Peyer's patch (tissue), 4 donors: Measurements from ENCODE around the gene TRPM3. TPM values are rescaled to one million over a fixed set of nuclear protein-coding genes. Genes with fewer than 3 reads are reported as not detected.

ENCODE experiments used
- DNase-seq, 3 donors: peaks; one replicate each; pipeline ENCODE4 v3.0.0-alpha.2; 2017 to 2019
- H3K27ac ChIP-seq, 4 donors: fragments of 200-600 bp; sonication (generic); one replicate each; pipeline ENCODE4 v1.5.1; 2016 to 2019
- H3K27me3 ChIP-seq, 2 donors: fragments of 200-600 bp; sonication (generic); one replicate each; pipeline ENCODE4 v1.5.1; 2019
- H3K36me3 ChIP-seq, 3 donors: fragments of 200-600 bp; sonication (generic); one replicate each; pipeline ENCODE4 v1.5.1; 2016 to 2019
- H3K4me1 ChIP-seq, 4 donors: fragments of 200-600 bp; sonication (generic); one replicate each; pipeline ENCODE4 v1.5.1; 2016 to 2019
- H3K4me3 ChIP-seq, 4 donors: fragments of 200-600 bp; sonication (generic); 1 replicate in 3 of 4; 2 replicates in 1 of 4; pipeline ENCODE4 v1.5.1; 2016 to 2019; ENCODE audit warnings: mild to moderate bottlenecking in 1 of 4
- H3K9me3 ChIP-seq, 4 donors: fragments of 200-600 bp; sonication (generic); one replicate each; pipeline ENCODE4 v1.5.1; 2016 to 2019; ENCODE audit warnings: mild to moderate bottlenecking in 1 of 4
- POLR2A ChIP-seq, 2 donors: fragments of 450-650 bp; IDR thresholded peaks; one replicate each; pipeline ENCODE4 v1.5.1; 2017; ENCODE audit warnings: antibody characterized with exemption in 2 of 2, mild to moderate bottlenecking in 2 of 2, moderate library complexity in 2 of 2
- total RNA-seq, 4 donors: library from RNA; depleted of rRNA; stranded (reverse); fragments of >200 nt; gene quantifications; one replicate each; pipeline ENCODE4 v1.1.0, GENCODE V29; 2016
- TF ChIP-seq, protein P1 (sequence below), 6 experiments: fragments of 450-650 bp in 4 of 6; fragments of 200-600 bp in 2 of 6; sonication (generic) in 1 of 6; IDR thresholded peaks; one replicate each; pipeline ENCODE4 v1.5.1; 2017 to 2019; ENCODE audit warnings: antibody characterized with exemption in 6 of 6, mild to moderate bottlenecking in 3 of 6, moderate library complexity in 1 of 6

TRPM3 gene
- total RNA-seq, 4 donors from 2014 or later = 0.28 to 0.80 TPM; not detected in 2

DNA sequence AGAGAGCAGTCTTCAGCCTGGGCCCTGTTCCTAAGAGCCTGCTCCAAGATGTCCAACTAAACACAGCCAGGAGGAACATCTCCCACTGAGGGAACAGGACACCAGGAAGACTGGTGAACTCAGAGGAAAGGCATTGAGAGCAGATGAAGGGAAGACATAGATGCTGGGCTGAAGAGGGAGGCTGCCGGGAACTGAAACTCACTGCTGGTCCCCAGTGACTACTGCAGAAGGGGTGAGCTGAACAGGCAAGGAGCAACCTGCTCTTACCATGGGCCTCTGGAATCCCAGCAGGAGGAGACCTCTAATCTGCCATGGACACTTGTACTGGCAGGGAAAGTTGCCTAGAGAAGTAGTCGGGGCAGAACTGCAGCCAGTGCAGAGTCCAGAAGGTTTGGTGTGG is 95.7 kb downstream of the TRPM3 start:
- Histone ChIP-seq H3K27me3 (no peaks in the 10 kb centered on the region), H3K4me1 (no peaks in the 10 kb centered on the region), H3K9me3 (no peaks in the 10 kb centered on the region), H3K36me3 (no peaks in the 10 kb centered on the region), H3K27ac (no peak overlapping the region), H3K4me3 (no peak overlapping the region)
- no peak for DNase-seq
- TF ChIP-seq POLR2A (IDR thresholded peaks at IDR 0.05) = no peak
- TF ChIP-seq, protein P1, sequence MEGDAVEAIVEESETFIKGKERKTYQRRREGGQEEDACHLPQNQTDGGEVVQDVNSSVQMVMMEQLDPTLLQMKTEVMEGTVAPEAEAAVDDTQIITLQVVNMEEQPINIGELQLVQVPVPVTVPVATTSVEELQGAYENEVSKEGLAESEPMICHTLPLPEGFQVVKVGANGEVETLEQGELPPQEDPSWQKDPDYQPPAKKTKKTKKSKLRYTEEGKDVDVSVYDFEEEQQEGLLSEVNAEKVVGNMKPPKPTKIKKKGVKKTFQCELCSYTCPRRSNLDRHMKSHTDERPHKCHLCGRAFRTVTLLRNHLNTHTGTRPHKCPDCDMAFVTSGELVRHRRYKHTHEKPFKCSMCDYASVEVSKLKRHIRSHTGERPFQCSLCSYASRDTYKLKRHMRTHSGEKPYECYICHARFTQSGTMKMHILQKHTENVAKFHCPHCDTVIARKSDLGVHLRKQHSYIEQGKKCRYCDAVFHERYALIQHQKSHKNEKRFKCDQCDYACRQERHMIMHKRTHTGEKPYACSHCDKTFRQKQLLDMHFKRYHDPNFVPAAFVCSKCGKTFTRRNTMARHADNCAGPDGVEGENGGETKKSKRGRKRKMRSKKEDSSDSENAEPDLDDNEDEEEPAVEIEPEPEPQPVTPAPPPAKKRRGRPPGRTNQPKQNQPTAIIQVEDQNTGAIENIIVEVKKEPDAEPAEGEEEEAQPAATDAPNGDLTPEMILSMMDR (IDR thresholded peaks at IDR 0.05) = no peak

DNA sequence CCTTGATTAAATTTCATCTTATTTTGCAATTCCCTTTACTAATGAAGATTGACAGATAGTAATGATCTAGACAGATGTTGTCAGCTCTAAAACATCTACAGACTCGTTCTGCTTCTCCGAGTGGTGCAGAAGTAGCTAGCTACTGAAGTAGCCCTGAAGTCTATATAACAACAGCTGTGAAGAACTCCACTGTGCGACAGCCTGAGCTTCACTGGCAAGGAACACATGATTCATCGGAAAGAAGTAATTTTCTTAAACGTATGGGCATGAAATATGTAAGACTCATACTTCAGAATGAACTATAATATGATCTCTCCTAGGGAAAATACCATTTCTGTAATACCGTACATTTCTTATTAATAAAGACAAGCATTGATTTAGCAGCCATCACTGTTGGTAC is 96.2 kb downstream of the TRPM3 start:
- no peaks in the 10 kb centered on the region for H3K4me1 ChIP-seq
- H3K36me3 ChIP-seq = no peaks in the 10 kb centered on the region
- TF ChIP-seq, protein P1 (IDR thresholded peaks at IDR 0.05) = no peak
- TF ChIP-seq POLR2A (IDR thresholded peaks at IDR 0.05) = no peak
- no peak overlapping the region for H3K4me3 ChIP-seq
- H3K27ac ChIP-seq = no peak overlapping the region
- no peaks in the 10 kb centered on the region for H3K9me3 ChIP-seq
- no peaks in the 10 kb centered on the region for H3K27me3 ChIP-seq
- DNase-seq = no peak

DNA sequence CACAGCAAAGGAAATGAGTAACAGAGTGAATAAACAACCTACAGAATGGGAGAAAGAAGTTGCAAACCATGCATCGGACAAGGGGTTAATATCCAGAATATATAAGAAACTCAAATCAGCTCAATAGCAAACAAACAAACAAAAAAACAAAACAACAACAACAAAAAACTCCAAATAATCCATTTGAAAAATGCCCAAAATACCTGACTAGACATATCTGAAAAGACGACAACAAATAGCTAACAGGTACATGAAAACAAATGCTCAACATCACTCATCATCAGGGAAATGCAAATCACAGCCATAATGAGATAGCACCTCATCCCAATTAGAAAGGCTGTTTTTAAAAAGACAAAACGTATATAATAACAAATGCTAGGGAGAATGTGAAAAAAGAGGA is 111.2 kb downstream of the TRPM3 start:
- H3K4me1 ChIP-seq = no peaks in the 10 kb centered on the region
- H3K27me3 ChIP-seq = no peaks in the 10 kb centered on the region
- TF ChIP-seq, protein P1 (IDR thresholded peaks at IDR 0.05) = no peak
- TF ChIP-seq POLR2A (IDR thresholded peaks at IDR 0.05) = no peak
- no peaks in the 10 kb centered on the region for H3K9me3 ChIP-seq
- no peak overlapping the region for H3K4me3 ChIP-seq
- H3K36me3 ChIP-seq = no peaks in the 10 kb centered on the region
- no peak for DNase-seq
- no peak overlapping the region for H3K27ac ChIP-seq

DNA sequence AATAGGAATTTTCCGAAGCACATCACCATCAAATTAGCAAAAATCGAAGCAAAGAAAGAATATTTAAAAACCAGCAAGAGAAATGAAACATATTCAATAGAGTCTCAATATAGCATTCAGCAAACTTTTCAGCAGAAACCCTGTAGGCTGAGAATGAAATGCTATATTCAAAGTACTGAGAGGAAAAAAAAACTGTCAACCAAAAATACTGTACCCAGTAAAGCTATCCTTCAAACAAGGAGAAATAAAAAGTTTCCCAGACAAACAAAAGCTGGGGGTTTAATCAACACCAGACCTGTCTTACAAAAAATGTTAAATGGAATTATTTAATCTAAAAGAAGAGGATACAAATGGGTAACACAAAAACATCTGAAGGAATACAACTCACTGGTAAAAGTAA is 116.0 kb downstream of the TRPM3 start:
- Histone ChIP-seq H3K4me3 (no peak overlapping the region), H3K9me3 (peaks cover 0 to 5% (median 0%) of the 10 kb centered on the region in 4 donors), H3K36me3 (no peaks in the 10 kb centered on the region), H3K4me1 (no peaks in the 10 kb centered on the region), H3K27me3 (no peaks in the 10 kb centered on the region), H3K27ac (no peak overlapping the region)
- no peak for DNase-seq
- TF ChIP-seq POLR2A (IDR thresholded peaks at IDR 0.05) = no peak
- TF ChIP-seq, protein P1 (IDR thresholded peaks at IDR 0.05) = no peak

DNA sequence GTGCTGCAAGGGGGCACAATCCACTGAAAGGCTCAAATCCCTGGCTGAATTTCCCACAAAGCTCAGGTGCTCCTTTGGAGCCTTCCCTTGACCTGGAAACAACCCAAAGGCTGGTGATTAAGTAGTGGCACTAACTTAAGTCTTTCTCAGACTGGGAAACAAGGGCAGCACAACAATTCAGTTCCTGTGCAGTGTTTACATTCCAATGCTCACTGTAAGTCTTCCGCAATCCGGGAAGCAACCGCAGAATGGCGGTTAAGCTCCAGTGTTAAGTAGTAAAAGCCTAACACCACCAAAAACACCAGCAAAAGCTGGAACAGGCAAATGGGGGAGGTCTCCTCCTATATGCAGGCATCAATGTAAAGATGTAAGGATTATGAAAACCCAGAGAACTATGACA is 117.2 kb downstream of the TRPM3 start:
- TF ChIP-seq, protein P1 (IDR thresholded peaks at IDR 0.05) = no peak
- TF ChIP-seq POLR2A (IDR thresholded peaks at IDR 0.05) = no peak
- Histone ChIP-seq H3K27me3 (no peaks in the 10 kb centered on the region), H3K27ac (no peak overlapping the region), H3K36me3 (no peaks in the 10 kb centered on the region), H3K4me3 (no peak overlapping the region), H3K4me1 (no peaks in the 10 kb centered on the region), H3K9me3 (peaks cover 0 to 5% (median 0%) of the 10 kb centered on the region in 4 donors)
- no peak for DNase-seq

DNA sequence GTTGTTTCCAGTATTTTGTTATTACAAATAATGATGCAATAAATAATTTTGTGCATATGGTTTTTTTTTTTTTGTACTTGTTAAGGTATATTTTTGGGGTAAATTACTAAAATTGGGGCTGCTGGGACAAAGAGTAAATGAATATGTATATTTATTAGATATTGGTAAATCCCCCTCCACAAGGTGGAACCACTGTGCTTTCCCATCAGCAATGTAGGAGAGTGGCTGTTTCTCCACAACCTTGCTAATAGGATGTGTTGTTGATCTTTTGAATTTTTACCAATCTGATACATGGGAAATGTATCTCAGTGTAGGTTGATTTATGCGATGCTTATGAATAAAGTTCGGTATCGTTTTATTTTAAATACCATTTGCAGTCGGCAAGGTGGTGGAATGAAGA is 118.1 kb downstream of the TRPM3 start:
- Histone ChIP-seq H3K27ac (no peak overlapping the region), H3K27me3 (no peaks in the 10 kb centered on the region), H3K36me3 (no peaks in the 10 kb centered on the region), H3K4me3 (no peak overlapping the region), H3K4me1 (no peaks in the 10 kb centered on the region), H3K9me3 (peaks cover 0 to 5% (median 0%) of the 10 kb centered on the region in 4 donors)
- DNase-seq = no peak
- TF ChIP-seq, protein P1 (IDR thresholded peaks at IDR 0.05) = no peak
- no peak for TF ChIP-seq POLR2A (IDR thresholded peaks at IDR 0.05)
